Fibroblast of skin of left quadriceps (primary cell): ENCODE results near the gene ITPKB.
"Not testable (repeated sequence)": the region's sequence is repeated elsewhere in the genome, so short reads cannot be mapped to it uniquely, and the experiment has no call there.

ENCODE experiments used
- DNase-seq, 2 experiments: peaks; one replicate each; pipeline ENCODE4 v3.0.0-alpha.2; 2013; ENCODE audit warnings: low read depth in 2 of 2

ITPKB gene

GRCh38 chr1:226730836-226731235 is 8.2 kb downstream of the ITPKB start:
- DNase-seq, result no peak

- no peak for DNase-seq
Observed at GRCh38 chr1:226730071-226730470, 9.0 kb downstream of the ITPKB start.

- DNase-seq, result no peak
Observed at GRCh38 chr1:226728448-226728847, 10.6 kb downstream of the ITPKB start.

GRCh38 chr1:226725897-226726267 is 13.2 kb downstream of the ITPKB start:
- no peak for DNase-seq

GRCh38 chr1:226723657-226724532 is 15.2 kb downstream of the ITPKB start:
- peak in 1 of 2 experiments; percentile 46 for DNase-seq

- DNase-seq, result no peak
Observed at GRCh38 chr1:226722901-226723656, 16.0 kb downstream of the ITPKB start.

- no peak for DNase-seq
Observed at GRCh38 chr1:226722240-226722900, 16.7 kb downstream of the ITPKB start.

GRCh38 chr1:226720574-226720973 is 18.5 kb downstream of the ITPKB start:
- not testable (repeated sequence) for DNase-seq

- no peak for DNase-seq
Observed at GRCh38 chr1:226719596-226720387, 19.3 kb downstream of the ITPKB start.

- no peak for DNase-seq
Observed at GRCh38 chr1:226717256-226717909, 21.7 kb downstream of the ITPKB start.

GRCh38 chr1:226716577-226716976 is 22.5 kb downstream of the ITPKB start:
- no peak for DNase-seq

- DNase-seq, result no peak
Observed at GRCh38 chr1:226714148-226714547, 24.9 kb downstream of the ITPKB start.

GRCh38 chr1:226712742-226713419 is 26.2 kb downstream of the ITPKB start:
- DNase-seq, result no peak

GRCh38 chr1:226711976-226712741 is 26.9 kb downstream of the ITPKB start:
- no peak for DNase-seq

- DNase-seq, result no peak
Observed at GRCh38 chr1:226710501-226710900, 28.6 kb downstream of the ITPKB start.

GRCh38 chr1:226709953-226710352 is 29.1 kb downstream of the ITPKB start:
- DNase-seq, result no peak

GRCh38 chr1:226708967-226709396 is 30.1 kb downstream of the ITPKB start:
- DNase-seq, result no peak

- peak; percentile 56 to 57 for DNase-seq
Observed at GRCh38 chr1:226708342-226708780, 30.7 kb downstream of the ITPKB start.

- no peak for DNase-seq
Observed at GRCh38 chr1:226706684-226707083, 32.4 kb downstream of the ITPKB start.
